OCI-LY7 (cell line): Measurements from ENCODE around the gene COL5A1. TPM values are rescaled to one million over a fixed set of nuclear protein-coding genes. Genes with fewer than 3 reads are reported as not detected.

ENCODE experiments used
- BruUV-seq: library from RNA; stranded (reverse); fragments of 400-500 nt; replicated peaks from 2 replicates; lab custom pipeline; 2021; lab: Mats Ljungman, UMichigan
- CTCF ChIA-PET: fragments of 300-600 bp; sonication (Branson Sonifier 250); formaldehyde crosslinking; loops from one replicate; lab custom pipeline; 2022; ENCODE audit warnings: antibody characterized with exemption; ENCODE audit not compliant: unreplicated experiment; lab: Charles Lee
- POLR2A ChIA-PET: fragments of 300-600 bp; sonication (Branson Sonifier 250); formaldehyde crosslinking; loops from one replicate; lab custom pipeline; 2022; ENCODE audit warnings: antibody characterized with exemption; lab: Charles Lee
- DNase-seq: peaks from one replicate; pipeline ENCODE4 v3.0.0-alpha.2; 2015; ENCODE audit warnings: low spot score
- H2AFZ ChIP-seq: fragments of 200-600 bp; sonication (generic), shearing (Covaris generic); 2 replicates; pipeline ENCODE4 v1.6.1; 2014; ENCODE audit warnings: mild to moderate bottlenecking, antibody characterized with exemption, low read length, moderate library complexity
- H3K27ac ChIP-seq: fragments of 200-600 bp; sonication (generic); 2 replicates; pipeline ENCODE4 v1.5.1; 2014; ENCODE audit warnings: mixed run types, low read depth, mild to moderate bottlenecking, moderate library complexity, low read length, inconsistent platforms; ENCODE audit not compliant: poor library complexity, severe bottlenecking
- H3K36me3 ChIP-seq: fragments of 200-600 bp; sonication (generic); 2 replicates; pipeline ENCODE4 v1.6.1; 2014; ENCODE audit warnings: mild to moderate bottlenecking, antibody characterized with exemption, low read length, moderate library complexity, mixed read lengths; ENCODE audit not compliant: insufficient read depth
- H3K4me1 ChIP-seq: fragments of 200-600 bp; sonication (generic); 2 replicates; pipeline ENCODE4 v1.5.1; 2014; ENCODE audit warnings: mild to moderate bottlenecking, low read length; ENCODE audit not compliant: insufficient read depth, poor library complexity, severe bottlenecking
- H3K4me2 ChIP-seq: fragments of 200-600 bp; sonication (generic); 2 replicates; pipeline ENCODE4 v1.6.1; 2014; ENCODE audit warnings: mild to moderate bottlenecking, low read length
- H3K4me3 ChIP-seq: fragments of 200-600 bp; sonication (generic); 2 replicates; pipeline ENCODE4 v1.5.1; 2014; ENCODE audit warnings: mild to moderate bottlenecking, low read depth, low read length; ENCODE audit not compliant: poor library complexity, severe bottlenecking
- H3K79me2 ChIP-seq: fragments of 200-600 bp; sonication (generic); 2 replicates; pipeline ENCODE4 v1.6.1; 2016; ENCODE audit warnings: low read depth, mild to moderate bottlenecking, low read length, moderate library complexity, mixed read lengths; ENCODE audit not compliant: insufficient read depth
- H3K9me2 ChIP-seq: fragments of 200-600 bp; sonication (generic); 2 replicates; pipeline ENCODE4 v1.6.1; 2016; ENCODE audit warnings: mild to moderate bottlenecking, low read length, mixed read lengths; ENCODE audit not compliant: insufficient read depth
- H3K9me3 ChIP-seq: fragments of 200-600 bp; sonication (generic); 2 replicates; pipeline ENCODE4 v1.6.1; 2014; ENCODE audit warnings: mild to moderate bottlenecking, mixed run types, low read length, mixed read lengths
- H4K20me1 ChIP-seq: fragments of 200-600 bp; sonication (generic); 2 replicates; pipeline ENCODE4 v1.6.1; 2014; ENCODE audit warnings: mild to moderate bottlenecking, antibody characterized with exemption, low read length, moderate library complexity, mixed read lengths; ENCODE audit not compliant: insufficient read depth
- EZH2phosphoT487 ChIP-seq: fragments of 200-600 bp; sonication (generic); IDR thresholded peaks from 2 replicates; pipeline ENCODE4 v1.6.1; 2018; ENCODE audit warnings: low read depth, borderline replicate concordance, mild to moderate bottlenecking, mixed run types, antibody characterized with exemption, low read length, moderate library complexity, mixed read lengths
- intact Hi-C: fragments of 100-400 bp; cut with micrococcal nuclease; formaldehyde crosslinking; loops from one replicate; pipeline ENCODE4 v1.10.0; 2022; ENCODE audit not compliant: unreplicated experiment
- total RNA-seq, 2 experiments: library from RNA; depleted of rRNA in 1 of 2; stranded (reverse); fragments of >200 nt in 1 of 2; shearing (Covaris generic) in 1 of 2; gene quantifications; 2 replicates each; pipeline ENCODE4 v1.2.3, GENCODE V29; 2014 to 2022
- TF ChIP-seq, protein P1 (sequence below): fragments of 200-600 bp; sonication (generic); conservative IDR thresholded peaks from 2 replicates; pipeline ENCODE4 v1.5.1; 2014; ENCODE audit warnings: mild to moderate bottlenecking, antibody characterized with exemption, low read length, moderate library complexity, mixed read lengths

Gene COL5A1
- total RNA-seq, 2 experiments from 2014 or later: 12.2 to 28.6 TPM

DNA sequence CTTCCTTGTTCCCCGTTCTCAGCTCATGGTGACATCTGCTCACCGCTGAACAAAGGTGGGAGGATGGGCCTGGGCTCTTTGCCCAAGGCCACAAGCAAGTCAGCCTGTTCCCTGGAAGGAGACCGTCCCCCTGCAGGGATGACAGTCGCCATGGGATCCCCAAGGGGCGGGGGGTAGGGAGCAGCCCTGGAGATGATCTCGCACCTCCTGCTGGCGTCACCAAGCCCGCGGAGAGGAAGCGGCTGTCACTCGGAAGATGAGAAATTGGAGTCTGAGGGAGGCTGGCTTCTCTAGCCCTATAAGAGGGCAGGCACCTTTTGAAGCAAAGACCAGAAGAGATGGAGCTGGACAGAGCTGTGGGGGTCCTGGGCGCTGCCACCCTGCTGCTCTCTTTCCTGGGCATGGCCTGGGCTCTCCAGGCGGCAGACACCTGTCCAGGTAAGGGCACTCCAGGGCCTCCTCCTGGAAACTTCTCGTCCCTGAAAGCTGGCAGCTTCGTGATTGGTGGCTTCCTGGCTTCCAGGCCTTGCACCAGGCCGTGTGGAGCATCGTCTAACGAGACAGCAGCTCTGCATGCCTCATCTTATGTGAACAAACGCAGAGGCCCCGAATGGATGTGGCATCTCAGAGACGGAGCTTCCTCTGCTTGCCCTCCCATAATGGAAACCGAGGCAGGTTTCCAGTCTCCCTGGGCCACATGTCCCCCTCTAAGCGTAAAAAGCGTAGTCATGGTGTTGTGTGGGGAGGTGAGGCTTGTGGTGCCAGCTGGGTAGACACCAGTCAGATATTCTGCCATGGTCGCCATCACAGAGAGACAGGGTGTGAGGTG, 239.1 kb downstream of the COL5A1 start, which contains the start of gene FCN2:
FCN2 (plus strand) TSS at position 327 of the 829 bp plus-strand sequence; CDS start at position 339, 12 bp downstream.
- TF ChIP-seq EZH2phosphoT487: no peak
- TF ChIP-seq, protein P1, sequence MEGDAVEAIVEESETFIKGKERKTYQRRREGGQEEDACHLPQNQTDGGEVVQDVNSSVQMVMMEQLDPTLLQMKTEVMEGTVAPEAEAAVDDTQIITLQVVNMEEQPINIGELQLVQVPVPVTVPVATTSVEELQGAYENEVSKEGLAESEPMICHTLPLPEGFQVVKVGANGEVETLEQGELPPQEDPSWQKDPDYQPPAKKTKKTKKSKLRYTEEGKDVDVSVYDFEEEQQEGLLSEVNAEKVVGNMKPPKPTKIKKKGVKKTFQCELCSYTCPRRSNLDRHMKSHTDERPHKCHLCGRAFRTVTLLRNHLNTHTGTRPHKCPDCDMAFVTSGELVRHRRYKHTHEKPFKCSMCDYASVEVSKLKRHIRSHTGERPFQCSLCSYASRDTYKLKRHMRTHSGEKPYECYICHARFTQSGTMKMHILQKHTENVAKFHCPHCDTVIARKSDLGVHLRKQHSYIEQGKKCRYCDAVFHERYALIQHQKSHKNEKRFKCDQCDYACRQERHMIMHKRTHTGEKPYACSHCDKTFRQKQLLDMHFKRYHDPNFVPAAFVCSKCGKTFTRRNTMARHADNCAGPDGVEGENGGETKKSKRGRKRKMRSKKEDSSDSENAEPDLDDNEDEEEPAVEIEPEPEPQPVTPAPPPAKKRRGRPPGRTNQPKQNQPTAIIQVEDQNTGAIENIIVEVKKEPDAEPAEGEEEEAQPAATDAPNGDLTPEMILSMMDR: no peak
- H3K9me3 ChIP-seq: no peaks in the 10 kb centered on the region
- ChIA-PET POLR2A (interaction anchor here (0.6 kb wide), 1 partner anchor 12 kb away, joined by 3 read pairs; no protein-coding TSS in a partner anchor), CTCF (no interaction called here)
- H3K4me1 ChIP-seq: peaks cover under 1% of the 10 kb centered on the region
- no peak within 1 kb of the TSS for H3K4me2 ChIP-seq
- no peak within 1 kb of the TSS for H2AFZ ChIP-seq
- no peaks in the 10 kb centered on the region for H3K36me3 ChIP-seq
- H3K27ac ChIP-seq: no peak within 1 kb of the TSS
- DNase-seq: no peak
- intact Hi-C loops: no loop called here
- no TSS peak for BruUV-seq
- no peaks in the 10 kb centered on the region for H3K79me2 ChIP-seq
- H3K4me3 ChIP-seq: no peak within 1 kb of the TSS
- H4K20me1 ChIP-seq: no peaks in the 10 kb centered on the region
- no peaks in the 10 kb centered on the region for H3K9me2 ChIP-seq

DNA sequence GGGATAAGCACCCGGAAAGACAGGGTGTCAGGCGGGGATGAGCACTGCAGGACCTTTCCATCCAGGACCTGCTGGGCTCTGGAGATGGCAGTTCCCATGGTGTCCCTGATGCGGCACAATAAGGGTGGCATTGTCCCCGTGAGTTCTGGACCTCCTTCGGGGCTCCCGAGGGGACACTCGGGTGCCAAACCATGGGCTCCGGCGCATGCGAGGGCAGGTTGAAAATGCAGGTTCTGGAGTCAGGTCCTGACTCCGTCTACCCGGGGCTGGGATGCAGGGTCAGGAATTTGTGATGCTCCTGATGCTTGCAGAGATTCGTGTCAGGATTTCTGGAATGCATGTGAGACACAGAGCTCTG, 239.7 kb downstream of the COL5A1 start:
- POLR2A ChIA-PET: no interaction called here
- intact Hi-C loops: no loop called here

More for the DNA sequence above, 239.7 kb downstream of the COL5A1 start:
- Histone ChIP-seq H3K9me3 (no peaks in the 10 kb centered on the region), H3K9me2 (no peaks in the 10 kb centered on the region), H3K4me3 (no peak overlapping the region), H3K27ac (no peak overlapping the region), H4K20me1 (no peaks in the 10 kb centered on the region), H3K4me2 (no peak overlapping the region), H3K79me2 (no peaks in the 10 kb centered on the region), H2AFZ (no peak overlapping the region), H3K36me3 (no peaks in the 10 kb centered on the region), H3K4me1 (no peaks in the 10 kb centered on the region)
- CTCF ChIA-PET: no interaction called here
- BruUV-seq: no TSS peak
- no peak for DNase-seq
- TF ChIP-seq EZH2phosphoT487: no peak
- TF ChIP-seq, protein P1: no peak
